ENCODE measurements around the gene MPV17L2.

The MPV17L2 gene

GRCh38 chr19:18245297-18245696, 52.3 kb downstream of the MPV17L2 start:
- DNase-seq: no peak
